Inferior parietal cortex (tissue), 1 donor: ENCODE measurements around the gene AADACL2.

Source experiments
- DNase-seq: peaks from one replicate; pipeline ENCODE4 v3.0.0-alpha.2; 2016; ENCODE audit errors: extremely low spot score

AADACL2 gene

GRCh38 chr3:151804267-151804666, 70.5 kb downstream of the AADACL2 start:
- no peak for DNase-seq

GRCh38 chr3:151806838-151807237, 73.1 kb downstream of the AADACL2 start:
- DNase-seq = no peak
